Panc1 (cell line): ENCODE data around the gene TIAM2.

Experiments used
- POLR2AphosphoS5 ChIP-seq: IDR thresholded peaks from 2 replicates; pipeline ENCODE4 v1.6.1; 2012; ENCODE audit warnings: mild to moderate bottlenecking, low read depth, low read length, moderate library complexity
- SIN3A ChIP-seq: IDR thresholded peaks from 2 replicates; pipeline ENCODE4 v1.6.1; 2012; ENCODE audit warnings: low read depth, mild to moderate bottlenecking, low read length, moderate library complexity, borderline replicate concordance; ENCODE audit not compliant: insufficient read depth
- TF ChIP-seq, protein P1 (sequence below): fragments of 450-650 bp; IDR thresholded peaks from 2 replicates; pipeline ENCODE4 v1.5.1; 2017; ENCODE audit warnings: mild to moderate bottlenecking
- TF ChIP-seq, protein P2 (sequence below), 2 experiments: IDR thresholded peaks; 2 replicates each; pipeline ENCODE4 v1.6.1; 2011 to 2012; ENCODE audit warnings: low read depth in 2 of 2, control low read depth in 1 of 2, low read length in 1 of 2, mild to moderate bottlenecking in 1 of 2, moderate library complexity in 1 of 2; ENCODE audit not compliant: insufficient read depth in 1 of 2

DNA sequence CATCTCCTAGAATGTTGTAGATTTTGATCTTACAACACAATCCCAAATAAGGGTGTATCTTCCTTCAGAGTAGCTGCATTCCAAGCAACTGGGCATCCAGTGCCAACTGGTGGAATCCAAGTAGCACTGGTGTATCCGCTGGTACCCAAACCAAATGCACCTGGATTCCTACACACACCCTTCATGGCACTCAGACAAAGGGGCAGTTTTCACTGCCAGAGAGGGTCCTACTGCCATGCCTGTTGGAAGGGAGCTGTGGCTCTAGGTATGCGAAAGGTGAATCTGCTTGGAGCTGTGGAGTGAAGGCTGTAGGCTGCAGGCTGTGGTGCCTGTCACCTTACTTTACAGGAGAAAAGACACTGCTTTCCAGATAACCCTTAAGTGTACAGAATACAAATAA, 251.7 kb downstream of the TIAM2 start:
- TF ChIP-seq, protein P1, sequence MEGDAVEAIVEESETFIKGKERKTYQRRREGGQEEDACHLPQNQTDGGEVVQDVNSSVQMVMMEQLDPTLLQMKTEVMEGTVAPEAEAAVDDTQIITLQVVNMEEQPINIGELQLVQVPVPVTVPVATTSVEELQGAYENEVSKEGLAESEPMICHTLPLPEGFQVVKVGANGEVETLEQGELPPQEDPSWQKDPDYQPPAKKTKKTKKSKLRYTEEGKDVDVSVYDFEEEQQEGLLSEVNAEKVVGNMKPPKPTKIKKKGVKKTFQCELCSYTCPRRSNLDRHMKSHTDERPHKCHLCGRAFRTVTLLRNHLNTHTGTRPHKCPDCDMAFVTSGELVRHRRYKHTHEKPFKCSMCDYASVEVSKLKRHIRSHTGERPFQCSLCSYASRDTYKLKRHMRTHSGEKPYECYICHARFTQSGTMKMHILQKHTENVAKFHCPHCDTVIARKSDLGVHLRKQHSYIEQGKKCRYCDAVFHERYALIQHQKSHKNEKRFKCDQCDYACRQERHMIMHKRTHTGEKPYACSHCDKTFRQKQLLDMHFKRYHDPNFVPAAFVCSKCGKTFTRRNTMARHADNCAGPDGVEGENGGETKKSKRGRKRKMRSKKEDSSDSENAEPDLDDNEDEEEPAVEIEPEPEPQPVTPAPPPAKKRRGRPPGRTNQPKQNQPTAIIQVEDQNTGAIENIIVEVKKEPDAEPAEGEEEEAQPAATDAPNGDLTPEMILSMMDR = no peak
- TF ChIP-seq SIN3A = no peak
- TF ChIP-seq POLR2AphosphoS5 = no peak
- TF ChIP-seq, protein P2, sequence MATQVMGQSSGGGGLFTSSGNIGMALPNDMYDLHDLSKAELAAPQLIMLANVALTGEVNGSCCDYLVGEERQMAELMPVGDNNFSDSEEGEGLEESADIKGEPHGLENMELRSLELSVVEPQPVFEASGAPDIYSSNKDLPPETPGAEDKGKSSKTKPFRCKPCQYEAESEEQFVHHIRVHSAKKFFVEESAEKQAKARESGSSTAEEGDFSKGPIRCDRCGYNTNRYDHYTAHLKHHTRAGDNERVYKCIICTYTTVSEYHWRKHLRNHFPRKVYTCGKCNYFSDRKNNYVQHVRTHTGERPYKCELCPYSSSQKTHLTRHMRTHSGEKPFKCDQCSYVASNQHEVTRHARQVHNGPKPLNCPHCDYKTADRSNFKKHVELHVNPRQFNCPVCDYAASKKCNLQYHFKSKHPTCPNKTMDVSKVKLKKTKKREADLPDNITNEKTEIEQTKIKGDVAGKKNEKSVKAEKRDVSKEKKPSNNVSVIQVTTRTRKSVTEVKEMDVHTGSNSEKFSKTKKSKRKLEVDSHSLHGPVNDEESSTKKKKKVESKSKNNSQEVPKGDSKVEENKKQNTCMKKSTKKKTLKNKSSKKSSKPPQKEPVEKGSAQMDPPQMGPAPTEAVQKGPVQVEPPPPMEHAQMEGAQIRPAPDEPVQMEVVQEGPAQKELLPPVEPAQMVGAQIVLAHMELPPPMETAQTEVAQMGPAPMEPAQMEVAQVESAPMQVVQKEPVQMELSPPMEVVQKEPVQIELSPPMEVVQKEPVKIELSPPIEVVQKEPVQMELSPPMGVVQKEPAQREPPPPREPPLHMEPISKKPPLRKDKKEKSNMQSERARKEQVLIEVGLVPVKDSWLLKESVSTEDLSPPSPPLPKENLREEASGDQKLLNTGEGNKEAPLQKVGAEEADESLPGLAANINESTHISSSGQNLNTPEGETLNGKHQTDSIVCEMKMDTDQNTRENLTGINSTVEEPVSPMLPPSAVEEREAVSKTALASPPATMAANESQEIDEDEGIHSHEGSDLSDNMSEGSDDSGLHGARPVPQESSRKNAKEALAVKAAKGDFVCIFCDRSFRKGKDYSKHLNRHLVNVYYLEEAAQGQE (IDR thresholded peaks at IDR 0.05; ENCODE audit: insufficient read depth in 1 of 2, low read depth in 2 of 2, low read length in 1 of 2) = no peak
